ENCODE results near the gene BCKDHA.

DNA sequence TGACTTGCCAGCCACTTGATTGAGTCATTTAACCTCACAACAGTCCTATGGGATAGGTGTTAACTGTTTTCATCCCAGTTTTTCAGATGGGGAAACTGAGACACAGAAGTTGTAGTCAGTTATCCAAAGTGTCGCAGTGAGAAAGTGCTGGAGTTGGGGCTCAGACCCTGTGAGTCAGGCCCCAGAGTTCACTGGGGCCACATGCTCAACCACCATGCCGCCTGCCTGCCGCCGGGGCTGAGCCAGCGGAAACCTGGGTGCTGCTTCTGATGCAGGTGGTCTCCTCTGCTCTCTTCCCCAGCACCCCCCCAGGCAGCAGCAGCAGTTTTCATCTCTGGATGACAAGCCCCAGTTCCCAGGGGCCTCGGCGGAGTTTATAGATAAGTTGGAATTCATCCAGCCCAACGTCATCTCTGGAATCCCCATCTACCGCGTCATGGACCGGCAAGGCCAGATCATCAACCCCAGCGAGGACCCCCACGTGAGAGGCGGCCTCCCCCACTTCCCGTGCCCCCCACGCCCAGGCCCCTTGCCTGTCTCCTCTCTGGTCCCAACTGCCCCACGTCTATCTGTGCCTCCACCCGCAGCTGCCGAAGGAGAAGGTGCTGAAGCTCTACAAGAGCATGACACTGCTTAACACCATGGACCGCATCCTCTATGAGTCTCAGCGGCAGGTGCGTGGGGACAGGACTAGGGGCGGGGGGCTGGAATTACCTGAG, 12.9 kb downstream of the BCKDHA start:
- TF ChIP-seq, protein P1, sequence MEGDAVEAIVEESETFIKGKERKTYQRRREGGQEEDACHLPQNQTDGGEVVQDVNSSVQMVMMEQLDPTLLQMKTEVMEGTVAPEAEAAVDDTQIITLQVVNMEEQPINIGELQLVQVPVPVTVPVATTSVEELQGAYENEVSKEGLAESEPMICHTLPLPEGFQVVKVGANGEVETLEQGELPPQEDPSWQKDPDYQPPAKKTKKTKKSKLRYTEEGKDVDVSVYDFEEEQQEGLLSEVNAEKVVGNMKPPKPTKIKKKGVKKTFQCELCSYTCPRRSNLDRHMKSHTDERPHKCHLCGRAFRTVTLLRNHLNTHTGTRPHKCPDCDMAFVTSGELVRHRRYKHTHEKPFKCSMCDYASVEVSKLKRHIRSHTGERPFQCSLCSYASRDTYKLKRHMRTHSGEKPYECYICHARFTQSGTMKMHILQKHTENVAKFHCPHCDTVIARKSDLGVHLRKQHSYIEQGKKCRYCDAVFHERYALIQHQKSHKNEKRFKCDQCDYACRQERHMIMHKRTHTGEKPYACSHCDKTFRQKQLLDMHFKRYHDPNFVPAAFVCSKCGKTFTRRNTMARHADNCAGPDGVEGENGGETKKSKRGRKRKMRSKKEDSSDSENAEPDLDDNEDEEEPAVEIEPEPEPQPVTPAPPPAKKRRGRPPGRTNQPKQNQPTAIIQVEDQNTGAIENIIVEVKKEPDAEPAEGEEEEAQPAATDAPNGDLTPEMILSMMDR (IDR thresholded peaks at IDR 0.05), result no peak
- no peak for TF ChIP-seq POLR2A (IDR thresholded peaks at IDR 0.05)

All from lower leg skin (tissue), 3 donors.